Epidermal melanocyte (primary cell): ENCODE data around the gene AKIP1.

Source experiments
- DNase-seq: peaks from one replicate; pipeline ENCODE4 v3.0.0; 2011; ENCODE audit warnings: low spot score; ENCODE audit not compliant: insufficient read length

The AKIP1 gene

GRCh38 chr11:8959546-8960166 is 48.7 kb downstream of the AKIP1 start:
- peak; percentile 78 for DNase-seq

- DNase-seq, result no peak
Observed at GRCh38 chr11:8961401-8961800, 50.4 kb downstream of the AKIP1 start.

GRCh38 chr11:8962841-8963240 is 51.9 kb downstream of the AKIP1 start:
- no peak for DNase-seq

GRCh38 chr11:8963569-8964323 is 52.8 kb downstream of the AKIP1 start:
- no peak for DNase-seq

GRCh38 chr11:8964324-8965320 is 53.6 kb downstream of the AKIP1 start, which contains the start of gene TMEM9B:
TMEM9B (minus strand) TSS chr11:8964442; CDS start chr11:8964313, 129 bp downstream.
- DNase-seq, result peak; percentile 72

- no peak for DNase-seq
Observed at GRCh38 chr11:8967184-8967583, 56.2 kb downstream of the AKIP1 start.
